Measurements from ENCODE around the gene SMAD1.

Gene SMAD1

GRCh38 chr4:145540235-145540634 lies 58.6 kb downstream of the SMAD1 start:
- no peak for TF ChIP-seq CTCF (IDR thresholded peaks at IDR 0.05; ENCODE audit: low read depth, low read length)
- H3K4me3 ChIP-seq (ENCODE audit: low read depth, low read length): no peak overlapping the region

- no peak for TF ChIP-seq CTCF (IDR thresholded peaks at IDR 0.05; ENCODE audit: low read depth, low read length)
- no peak overlapping the region for H3K4me3 ChIP-seq (ENCODE audit: low read depth, low read length)
Observed at GRCh38 chr4:145541346-145541745, 59.7 kb downstream of the SMAD1 start.

- TF ChIP-seq CTCF (IDR thresholded peaks at IDR 0.05; ENCODE audit: low read depth, low read length): no peak
- no peak overlapping the region for H3K4me3 ChIP-seq (ENCODE audit: low read depth, low read length)
Observed at GRCh38 chr4:145545031-145545430, 63.4 kb downstream of the SMAD1 start.

- TF ChIP-seq CTCF (IDR thresholded peaks at IDR 0.05; ENCODE audit: low read depth, low read length): no peak
Observed at GRCh38 chr4:145545538-145546174, 64.0 kb downstream of the SMAD1 start.

GRCh38 chr4:145546175-145546915 lies 64.7 kb downstream of the SMAD1 start:
- TF ChIP-seq CTCF (IDR thresholded peaks at IDR 0.05; ENCODE audit: low read depth, low read length): no peak
- H3K4me3 ChIP-seq (ENCODE audit: low read depth, low read length): no peak overlapping the region

More at GRCh38 chr4:145545538-145546174, 64.0 kb downstream of the SMAD1 start:
- H3K4me3 ChIP-seq (ENCODE audit: low read depth, low read length): no peak overlapping the region

GRCh38 chr4:145551660-145552059 lies 70.0 kb downstream of the SMAD1 start:
- no peak overlapping the region for H3K4me3 ChIP-seq (ENCODE audit: low read depth, low read length)

More at GRCh38 chr4:145551660-145552059, 70.0 kb downstream of the SMAD1 start:
- no peak for TF ChIP-seq CTCF (IDR thresholded peaks at IDR 0.05; ENCODE audit: low read depth, low read length)
